Gastrocnemius medialis (tissue), 4 donors: ENCODE data around the gene KCNH3.

ENCODE experiments used
- POLR2A ChIP-seq, 2 donors: fragments of 450-650 bp; IDR thresholded peaks; one replicate each; pipeline ENCODE4 v1.6.1; 2017; ENCODE audit warnings: antibody characterized with exemption in 2 of 2, mild to moderate bottlenecking in 2 of 2, moderate library complexity in 2 of 2
- TF ChIP-seq, protein P1 (sequence below), 5 experiments: fragments of 450-650 bp in 3 of 5; fragments of 200-600 bp in 2 of 5; sonication (generic) in 2 of 5; IDR thresholded peaks in 4 of 5; conservative IDR thresholded peaks in 1 of 5; 1 replicate in 4 of 5; 2 replicates in 1 of 5; pipeline ENCODE4 v1.5.1; 2016 to 2019; ENCODE audit warnings: antibody characterized with exemption in 5 of 5, mild to moderate bottlenecking in 3 of 5, moderate library complexity in 3 of 5

DNA sequence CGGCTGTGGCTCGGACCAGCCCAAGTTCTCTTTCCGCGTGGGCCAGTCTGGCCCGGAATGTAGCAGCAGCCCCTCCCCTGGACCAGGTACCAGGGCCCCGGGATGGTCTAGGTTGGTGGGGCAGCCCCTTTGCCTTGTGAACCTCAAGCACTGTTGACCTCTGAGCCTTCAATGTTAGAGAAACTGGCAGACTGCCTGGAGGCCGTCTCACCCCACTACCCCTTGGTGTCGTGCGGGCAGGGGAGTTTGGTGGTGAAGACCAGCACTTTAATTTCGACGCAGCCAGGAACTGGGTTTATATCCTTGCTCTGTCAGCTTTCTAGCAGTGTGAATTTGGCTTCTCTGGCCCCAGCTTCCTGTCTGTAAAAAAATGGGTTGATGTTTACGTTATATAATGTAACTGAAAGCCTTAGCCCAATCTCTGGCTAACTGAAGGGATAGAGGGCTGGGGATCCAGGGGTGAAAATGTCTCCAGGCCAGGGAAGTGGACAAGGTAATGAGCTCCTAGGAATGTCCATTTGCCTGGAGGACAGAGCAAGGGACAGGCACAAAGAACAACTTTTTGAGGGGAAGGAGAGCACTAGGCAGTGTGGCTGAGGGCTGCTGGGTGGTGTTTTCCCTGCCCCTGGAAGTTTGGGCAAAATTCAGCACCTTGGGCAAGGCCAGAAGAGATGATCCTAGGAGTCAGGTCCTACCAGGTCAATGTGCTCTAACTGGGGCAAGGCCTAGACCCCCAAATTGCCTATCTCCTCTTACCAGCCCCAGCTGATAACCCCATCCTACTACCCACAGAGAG, 17.8 kb downstream of the KCNH3 start:
- TF ChIP-seq, protein P1, sequence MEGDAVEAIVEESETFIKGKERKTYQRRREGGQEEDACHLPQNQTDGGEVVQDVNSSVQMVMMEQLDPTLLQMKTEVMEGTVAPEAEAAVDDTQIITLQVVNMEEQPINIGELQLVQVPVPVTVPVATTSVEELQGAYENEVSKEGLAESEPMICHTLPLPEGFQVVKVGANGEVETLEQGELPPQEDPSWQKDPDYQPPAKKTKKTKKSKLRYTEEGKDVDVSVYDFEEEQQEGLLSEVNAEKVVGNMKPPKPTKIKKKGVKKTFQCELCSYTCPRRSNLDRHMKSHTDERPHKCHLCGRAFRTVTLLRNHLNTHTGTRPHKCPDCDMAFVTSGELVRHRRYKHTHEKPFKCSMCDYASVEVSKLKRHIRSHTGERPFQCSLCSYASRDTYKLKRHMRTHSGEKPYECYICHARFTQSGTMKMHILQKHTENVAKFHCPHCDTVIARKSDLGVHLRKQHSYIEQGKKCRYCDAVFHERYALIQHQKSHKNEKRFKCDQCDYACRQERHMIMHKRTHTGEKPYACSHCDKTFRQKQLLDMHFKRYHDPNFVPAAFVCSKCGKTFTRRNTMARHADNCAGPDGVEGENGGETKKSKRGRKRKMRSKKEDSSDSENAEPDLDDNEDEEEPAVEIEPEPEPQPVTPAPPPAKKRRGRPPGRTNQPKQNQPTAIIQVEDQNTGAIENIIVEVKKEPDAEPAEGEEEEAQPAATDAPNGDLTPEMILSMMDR (IDR thresholded peaks at IDR 0.05 in 4 of 5, conservative IDR thresholded peaks at IDR 0.05 in 1 of 5): no peak
- no peak for TF ChIP-seq POLR2A (IDR thresholded peaks at IDR 0.05)
